Activated CD8-positive, alpha-beta memory T cell treated with anti-CD3 and anti-CD28 coated beads, Interleukin-2, amount 50 U/mL, for 1 hour (primary cell): ENCODE measurements around the gene HDAC9.

Source experiments
- DNase-seq: peaks from one replicate; pipeline ENCODE4 v3.0.0-alpha.2; 2020; ENCODE audit errors: extremely low read depth

HDAC9 gene

GRCh38 chr7:18494821-18495408, 634 bp upstream of the HDAC9 start:
- DNase-seq, result no peak

DNA sequence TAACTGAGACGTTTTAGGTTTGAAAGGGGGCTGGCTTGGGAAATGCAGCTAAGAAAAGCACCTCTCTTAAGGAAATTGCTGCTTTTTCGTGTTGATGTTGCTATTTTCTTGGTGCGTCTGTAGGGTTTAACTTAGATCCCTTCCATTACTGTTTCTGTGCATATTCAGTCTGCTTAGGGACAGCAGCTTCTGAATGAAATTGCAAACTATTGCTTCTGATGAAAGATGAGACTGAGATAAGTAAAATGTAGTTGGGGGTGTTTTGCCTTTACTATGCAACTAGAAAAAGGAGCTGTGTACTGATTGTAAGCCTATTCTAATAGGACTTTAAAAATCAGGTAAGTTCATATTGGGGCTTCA, 772 bp downstream of the HDAC9 start:
- DNase-seq, result no peak

DNA sequence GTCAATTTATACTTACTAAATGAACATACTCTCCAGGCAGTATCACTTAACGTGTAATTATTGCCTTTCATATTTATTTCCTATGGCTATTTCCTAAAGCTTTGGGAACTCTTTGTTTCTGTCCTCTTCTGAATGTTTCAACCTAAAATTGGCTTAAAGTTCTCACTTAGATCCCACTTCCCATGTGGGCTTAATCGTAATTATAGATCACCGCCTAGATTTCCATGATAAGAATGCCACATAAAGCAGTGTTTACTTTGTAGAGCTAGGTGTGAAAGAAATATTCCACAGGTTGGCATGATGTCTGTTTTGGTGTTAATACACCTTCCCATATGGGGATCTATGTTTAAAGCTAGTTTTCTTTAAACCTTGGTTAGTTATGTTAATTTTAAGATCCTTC, 1.5 kb downstream of the HDAC9 start:
- no peak for DNase-seq

DNA sequence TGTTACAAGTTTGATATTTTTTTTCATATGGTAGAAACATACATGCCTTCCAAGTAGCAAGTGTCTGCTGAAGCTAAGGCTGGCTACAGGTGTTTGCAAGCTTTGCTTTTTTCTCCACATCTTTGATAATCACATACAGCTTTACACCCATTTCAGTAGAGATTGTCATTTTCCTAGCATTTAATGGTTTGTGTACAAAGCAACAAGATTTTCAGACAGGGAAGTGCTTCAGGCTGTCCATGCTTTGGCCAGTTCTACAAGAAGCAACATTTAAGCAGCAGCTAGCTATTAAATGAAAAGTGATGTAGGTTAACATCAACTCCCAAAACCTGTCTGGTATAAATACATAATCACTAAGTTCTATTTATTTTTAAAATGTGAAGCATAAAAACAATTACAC, 2.3 kb downstream of the HDAC9 start:
- no peak for DNase-seq

DNA sequence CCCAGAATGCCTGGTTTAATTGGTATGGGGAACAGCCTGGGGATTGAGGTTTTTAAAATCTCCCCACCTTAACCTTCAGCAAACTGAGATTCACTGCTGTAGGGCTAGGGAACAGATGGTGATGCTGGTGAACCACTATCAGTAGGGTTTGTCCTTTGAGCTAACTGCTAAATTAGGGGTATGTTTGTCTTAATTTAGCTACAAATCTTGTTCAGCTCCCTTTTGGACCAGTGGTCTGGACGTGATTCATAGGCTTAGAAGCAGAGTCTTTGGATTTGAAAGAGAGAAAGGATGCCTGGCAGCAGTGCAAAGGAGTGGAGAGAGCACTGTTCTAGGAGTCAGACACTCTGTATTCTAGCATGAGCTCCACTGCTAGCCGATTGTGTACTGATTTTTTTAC, 2.8 kb downstream of the HDAC9 start:
- no peak for DNase-seq

- DNase-seq, result no peak
These were observed 4.0 kb downstream of the HDAC9 start for GRCh38 chr7:18499407-18500177.

DNA sequence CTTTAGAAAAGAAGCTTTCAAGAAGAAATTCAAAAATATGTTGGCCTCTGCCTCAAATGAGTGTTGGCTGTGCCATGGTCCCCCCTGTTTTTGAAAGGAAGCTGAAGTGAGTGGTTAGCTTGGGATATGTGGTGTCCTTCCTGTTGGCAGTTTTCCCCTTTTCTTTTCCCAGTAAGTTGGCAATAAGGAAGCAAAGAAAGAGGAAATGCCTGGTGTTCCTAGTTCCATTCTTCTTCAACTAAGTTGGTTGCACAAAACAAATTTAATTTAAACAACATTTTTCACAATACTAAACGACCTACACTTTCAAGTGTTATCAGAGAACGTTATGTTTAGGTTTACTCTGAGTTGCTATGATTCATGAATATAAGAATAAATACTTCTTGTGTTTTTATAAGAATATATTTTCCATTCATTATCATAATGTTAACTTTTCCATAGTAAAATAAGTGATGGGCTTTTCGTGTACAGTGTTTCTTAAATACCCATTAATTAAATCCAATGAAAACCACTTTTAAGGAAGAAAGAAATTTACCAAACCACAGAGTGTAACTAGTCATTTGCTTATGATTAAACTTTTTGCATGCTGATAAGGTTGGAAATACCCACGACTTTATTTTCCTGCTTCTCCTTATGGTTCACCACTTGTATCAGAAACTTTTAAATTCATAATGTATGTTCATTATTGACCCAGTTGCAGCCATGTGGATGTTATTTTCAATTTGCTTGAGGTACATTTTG, 7.7 kb downstream of the HDAC9 start:
- no peak for DNase-seq

GRCh38 chr7:18504965-18505364, 9.4 kb downstream of the HDAC9 start:
- DNase-seq, result no peak

GRCh38 chr7:18505870-18506460, 10.4 kb downstream of the HDAC9 start:
- DNase-seq, result no peak

DNA sequence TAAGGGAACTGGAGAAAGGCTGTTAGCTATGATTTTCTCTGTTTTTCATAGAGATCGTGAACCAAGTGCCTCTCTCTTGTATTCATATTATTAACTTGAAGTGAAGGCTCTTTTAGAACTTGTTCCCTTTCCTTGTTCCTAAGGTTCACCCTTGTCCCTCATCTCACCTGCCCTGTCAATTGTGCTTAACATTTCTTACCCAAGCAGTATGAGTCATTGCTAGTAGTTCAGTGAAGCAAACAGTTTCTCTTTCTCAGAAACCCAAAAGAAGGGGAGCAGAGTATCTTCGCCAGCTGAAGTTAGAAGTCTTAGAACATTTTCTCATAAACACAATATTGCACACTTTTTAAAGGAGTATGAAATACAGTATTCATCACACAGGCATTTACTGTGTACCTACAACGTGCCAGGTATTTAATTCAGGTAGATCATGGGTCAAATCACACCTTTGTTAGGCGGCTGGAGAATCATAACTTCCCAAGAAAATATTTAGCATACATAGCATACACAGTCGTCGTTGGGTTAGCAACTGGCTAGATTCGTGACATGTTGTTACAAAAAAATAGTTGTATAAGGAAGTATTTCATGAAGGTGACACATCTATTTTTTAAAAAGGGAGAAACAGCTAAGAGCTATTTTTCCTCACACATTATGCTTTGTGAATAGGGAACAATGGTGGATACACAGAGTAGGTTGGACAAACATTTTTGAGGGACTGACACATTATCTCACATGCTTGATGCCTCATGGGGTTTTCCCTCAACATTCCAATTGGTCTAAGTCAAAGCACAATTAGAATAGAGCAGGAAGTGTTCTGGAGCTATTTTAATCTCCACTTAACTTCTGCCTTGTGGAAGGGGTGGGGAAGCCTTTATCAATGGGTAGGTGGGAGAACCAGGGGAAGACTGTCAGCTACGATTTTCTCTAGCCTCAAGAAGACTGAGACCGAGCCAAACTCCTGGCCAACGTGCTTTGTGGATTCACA, 13.2 kb downstream of the HDAC9 start:
- DNase-seq, result no peak

DNA sequence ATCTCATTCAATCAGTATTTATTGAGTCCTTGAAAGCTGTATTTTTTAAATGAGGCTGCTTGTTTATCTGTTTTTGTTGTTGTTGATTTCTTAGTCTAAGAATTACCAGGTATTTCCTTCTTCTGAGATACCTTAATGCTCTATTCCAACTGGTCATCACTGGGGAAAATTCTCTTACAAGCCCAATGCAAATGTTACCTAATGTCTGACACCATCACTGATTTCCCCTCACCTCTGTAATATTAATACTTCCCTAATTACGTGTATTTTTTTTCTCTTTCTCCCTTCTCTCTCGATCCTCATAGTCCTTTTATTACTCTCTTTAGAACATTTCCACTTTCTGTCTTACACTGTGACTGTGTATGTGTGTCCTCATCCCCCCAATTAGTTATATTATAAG, 13.9 kb downstream of the HDAC9 start:
- no peak for DNase-seq

GRCh38 chr7:18511351-18512140, 16.0 kb downstream of the HDAC9 start:
- no peak for DNase-seq

DNA sequence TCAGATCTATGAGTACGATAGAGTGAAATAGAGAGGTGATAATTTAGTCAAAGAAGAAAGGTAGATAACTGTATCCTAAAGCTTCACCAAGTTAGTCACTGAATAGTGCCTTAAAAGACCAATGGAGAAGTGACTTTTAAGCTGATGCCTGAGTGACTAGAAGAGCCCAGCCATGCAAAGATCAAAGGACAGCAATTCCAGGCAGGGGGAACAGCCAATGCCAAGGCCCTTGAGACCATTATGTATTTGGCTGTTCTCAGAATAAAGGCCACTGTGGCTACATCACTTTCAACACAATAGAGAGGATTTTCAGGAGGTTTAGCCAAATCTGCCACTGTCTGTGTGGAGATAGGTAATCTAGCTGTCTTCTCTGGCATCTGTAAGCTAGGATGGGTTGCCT, 17.8 kb downstream of the HDAC9 start:
- DNase-seq, result no peak

DNA sequence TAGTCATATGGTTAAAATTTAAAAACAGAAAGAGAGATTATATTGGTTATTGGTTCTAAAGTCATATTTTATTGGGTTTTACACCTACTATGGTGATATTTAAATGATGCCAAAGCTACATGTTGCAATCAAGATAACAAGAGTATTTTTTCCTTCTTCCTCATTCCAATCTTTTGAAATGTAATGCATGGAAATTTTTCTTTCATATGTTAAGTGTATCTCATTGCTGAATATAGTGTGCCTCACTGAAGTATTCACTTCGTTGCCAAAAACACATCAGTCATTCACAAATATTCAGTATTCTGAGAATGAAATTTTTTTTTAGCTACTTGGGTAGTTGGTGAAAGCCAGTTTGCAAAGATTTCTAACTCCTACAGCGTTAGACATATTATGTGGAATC, 19.5 kb downstream of the HDAC9 start:
- DNase-seq, result no peak

GRCh38 chr7:18517646-18518045, 22.1 kb downstream of the HDAC9 start:
- no peak for DNase-seq

DNA sequence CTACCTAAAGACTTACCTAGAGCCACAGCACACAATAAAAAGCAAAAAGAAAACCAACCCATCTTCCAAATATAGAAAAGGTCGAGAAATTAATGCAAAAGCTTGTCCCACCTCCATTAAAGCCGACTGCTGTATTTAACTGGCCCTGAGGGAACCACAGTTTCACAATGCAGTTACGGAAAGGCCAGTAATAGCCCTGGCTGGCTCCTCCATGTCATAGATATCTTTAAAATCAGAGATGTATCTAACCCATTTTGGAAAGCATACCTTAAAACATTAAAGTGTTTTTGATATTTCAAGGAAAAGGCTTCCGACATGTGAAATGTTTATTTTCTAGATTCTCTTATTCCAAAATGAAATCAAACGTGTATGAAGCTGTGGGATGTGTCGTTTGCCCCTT, 23.0 kb downstream of the HDAC9 start:
- DNase-seq, result no peak

- DNase-seq, result no peak
These were observed 25.1 kb downstream of the HDAC9 start for GRCh38 chr7:18520450-18521235.

DNA sequence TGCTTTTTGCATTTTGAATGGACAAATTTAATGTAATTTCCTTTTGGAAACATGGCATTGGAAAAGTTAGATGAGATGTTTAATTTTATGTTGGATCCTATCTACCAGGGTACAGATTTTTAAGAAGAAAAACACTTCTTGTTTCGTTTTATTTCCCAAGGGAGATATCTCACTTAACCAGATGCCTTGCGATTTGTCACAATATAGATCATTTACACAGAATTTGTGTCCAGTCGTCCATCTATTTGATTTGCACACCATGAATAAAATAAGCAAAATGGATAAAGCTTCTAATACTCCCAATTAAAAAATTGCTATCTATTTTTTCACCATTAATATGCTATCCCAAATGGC, 25.7 kb downstream of the HDAC9 start:
- DNase-seq, result no peak

DNA sequence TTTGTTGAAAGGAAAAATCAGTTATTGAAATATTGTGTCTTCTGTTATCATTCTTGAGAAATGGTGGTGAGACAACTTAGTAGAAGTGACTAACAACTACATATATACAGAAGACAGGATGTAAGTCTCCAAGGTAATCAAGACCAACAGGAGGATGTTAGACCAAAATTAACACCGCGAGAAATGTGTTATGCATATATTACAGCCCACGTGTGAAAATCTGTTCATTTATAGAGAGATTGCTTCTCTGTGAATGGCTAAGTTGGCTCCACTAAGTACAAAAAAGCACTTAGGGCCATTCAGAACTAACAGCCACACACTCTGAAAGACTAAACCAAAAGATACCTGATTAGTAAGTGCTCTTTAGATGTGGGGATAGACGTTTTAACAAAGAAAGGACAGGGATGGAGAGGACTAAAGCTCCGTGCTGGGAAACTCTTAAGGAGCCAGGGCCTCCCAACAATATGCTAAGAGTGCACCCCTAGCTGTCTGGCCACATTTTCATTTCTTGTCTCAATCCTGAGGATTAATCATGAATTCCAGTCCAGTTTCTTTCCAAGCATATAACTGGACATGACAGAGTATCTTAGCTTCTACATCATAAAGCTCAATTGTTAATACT, 26.5 kb downstream of the HDAC9 start:
- DNase-seq, result no peak

GRCh38 chr7:18524248-18524647, 28.7 kb downstream of the HDAC9 start:
- DNase-seq, result no peak
